HepG2 (cell line): Measurements from ENCODE around the gene MUL1. TPM values are rescaled to one million over a fixed set of nuclear protein-coding genes. Genes with fewer than 3 reads are reported as not detected.

Source experiments
- DBP ChIP-seq: sonication (generic); formaldehyde crosslinking; IDR thresholded peaks from 2 replicates; pipeline ENCODE4 v1.4.0; 2020; ENCODE audit warnings: missing genetic modification reagents; ENCODE audit errors: not compliant biosample characterization
- DZIP1 ChIP-seq: sonication (generic); formaldehyde crosslinking; IDR thresholded peaks from 2 replicates; pipeline ENCODE4 v1.5.0; 2020; ENCODE audit warnings: mild to moderate bottlenecking, missing genetic modification reagents
- ETV6 ChIP-seq: sonication (generic); formaldehyde crosslinking; conservative IDR thresholded peaks from 2 replicates; pipeline ENCODE4 v1.4.0; 2020; ENCODE audit warnings: missing genetic modification reagents
- KDM1A ChIP-seq: IDR thresholded peaks from 2 replicates; pipeline ENCODE4 v1.6.1; 2016; ENCODE audit warnings: missing compliant biosample characterization
- MIXL1 ChIP-seq: IDR thresholded peaks from 2 replicates; pipeline ENCODE4 v1.6.1; 2016
- NKX3-1 ChIP-seq: sonication (generic); formaldehyde crosslinking; IDR thresholded peaks from 2 replicates; pipeline ENCODE4 v1.5.0; 2020; ENCODE audit warnings: missing genetic modification reagents
- NR2F2 ChIP-seq: IDR thresholded peaks from 2 replicates; pipeline ENCODE4 v1.6.1; 2012; ENCODE audit warnings: low read depth, inconsistent platforms, borderline replicate concordance
- RFXANK ChIP-seq: IDR thresholded peaks from 2 replicates; pipeline ENCODE4 v1.6.1; 2016
- SMAD3 ChIP-seq: sonication (generic); formaldehyde crosslinking; IDR thresholded peaks from 2 replicates; pipeline ENCODE4 v1.4.0; 2020; ENCODE audit warnings: missing genetic modification reagents
- SRSF1 ChIP-seq: fragments of 200-400 bp; formaldehyde crosslinking; optimal IDR thresholded peaks from 2 replicates; pipeline ENCODE3; 2017; ENCODE audit warnings: mild to moderate bottlenecking, low read depth, low read length, moderate library complexity
- TSC22D2 ChIP-seq: sonication (generic); formaldehyde crosslinking; IDR thresholded peaks from 2 replicates; pipeline ENCODE4 v1.5.1; 2020; ENCODE audit warnings: missing genetic modification reagents, mild to moderate bottlenecking, borderline replicate concordance
- XRCC5 ChIP-seq: fragments of 200-400 bp; formaldehyde crosslinking; optimal IDR thresholded peaks from 2 replicates; pipeline ENCODE3; 2017; ENCODE audit warnings: mild to moderate bottlenecking, low read length
- ZNF253 ChIP-seq: sonication (generic); formaldehyde crosslinking; IDR thresholded peaks from 2 replicates; pipeline ENCODE4 v1.8.0; 2022; ENCODE audit warnings: mild to moderate bottlenecking, missing genetic modification reagents, borderline replicate concordance
- ZNF317 ChIP-seq: sonication (generic); formaldehyde crosslinking; IDR thresholded peaks from 2 replicates; pipeline ENCODE4 v1.5.0; 2020; ENCODE audit warnings: mild to moderate bottlenecking, missing genetic modification reagents
- ZNF407 ChIP-seq: sonication (generic); formaldehyde crosslinking; IDR thresholded peaks from one replicate; pipeline ENCODE4 v1.5.1; 2020; ENCODE audit warnings: mild to moderate bottlenecking, missing genetic modification reagents; ENCODE audit errors: not compliant biosample characterization
- ZNF546 ChIP-seq: sonication (generic); formaldehyde crosslinking; conservative IDR thresholded peaks from 2 replicates; pipeline ENCODE4 v1.8.1; 2023; ENCODE audit warnings: mild to moderate bottlenecking, missing genetic modification reagents
- ZNF563 ChIP-seq: sonication (generic); formaldehyde crosslinking; IDR thresholded peaks from 2 replicates; pipeline ENCODE4 v1.8.0; 2022; ENCODE audit warnings: mild to moderate bottlenecking, moderate library complexity, missing genetic modification reagents
- polyA plus RNA-seq, 8 experiments: library from polyadenylated mRNA; depleted of rRNA in 3 of 8; stranded (reverse) in 7 of 8; unstranded in 1 of 8; fragments of >200 nt; fragmentation: Illumina TruSeq in 4 of 8; extraction: Trizol in 4 of 8; gene quantifications; 2 replicates each; pipeline versions ENCODE4 v1.2.1 to v1.2.3, GENCODE V29; 2011 to 2016; ENCODE audit warnings: low read depth in 4 of 8, missing spikeins in 1 of 8, mixed read lengths in 1 of 8; ENCODE audit not compliant: insufficient read depth in 1 of 8
- total RNA-seq, 5 experiments: library from RNA; depleted of rRNA; stranded (reverse); fragments of >200 nt; fragmentation: Illumina TruSeq; extraction: Trizol; gene quantifications; 2 replicates each; pipeline ENCODE4 v1.2.3, GENCODE V29; 2016; ENCODE audit warnings: low read depth in 1 of 5

The MUL1 gene
- total and polyA plus RNA-seq, 2 of the 13 experiments (the other 11 are each of a cell fraction or from before 2014, with no cell fraction given), result 21.5 to 26.5 TPM

DNA sequence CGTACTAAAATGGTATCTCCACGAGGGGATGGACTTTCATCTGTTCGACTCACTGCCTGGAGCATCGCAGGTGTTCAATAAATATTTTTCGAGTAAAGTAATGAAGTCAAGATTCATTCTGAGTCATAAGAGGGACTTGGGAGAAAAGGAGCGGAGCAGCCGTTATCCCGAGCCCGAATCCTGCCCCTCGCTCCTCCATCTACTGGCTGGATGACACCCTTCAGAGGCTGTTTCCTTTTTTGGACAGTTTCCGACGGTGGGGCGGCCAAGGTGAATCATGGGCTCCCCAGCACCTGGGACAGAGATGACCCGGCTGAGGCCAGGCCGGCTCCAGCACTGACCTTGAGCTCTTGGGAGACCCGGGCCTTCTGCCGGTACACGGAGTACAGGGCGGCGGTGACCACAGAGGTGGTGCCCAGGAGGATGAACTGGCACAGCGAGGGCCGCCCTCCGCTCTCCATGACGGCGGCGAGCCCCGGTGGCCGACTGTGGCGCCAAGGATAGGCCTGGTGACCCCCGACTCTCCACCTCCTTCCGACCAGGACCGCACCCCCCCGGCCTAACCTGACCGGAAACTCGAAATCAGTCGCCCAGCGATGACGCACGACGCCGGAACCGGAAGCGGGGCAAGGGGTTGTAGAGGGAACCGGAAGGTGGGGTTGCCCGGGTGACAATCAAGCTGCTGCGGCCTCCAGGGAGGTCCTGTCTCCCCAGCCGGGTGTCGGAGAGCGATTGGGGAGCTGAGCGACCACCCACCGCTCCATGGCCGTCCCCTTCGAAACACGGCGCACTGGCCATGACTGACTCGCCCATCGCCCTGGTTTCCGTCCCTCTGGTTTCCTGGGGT is at the start of gene MUL1 (continued):
- TF ChIP-seq ZNF563 (CRISPR knock-in tag) (peak; percentile 78; the same call in 1 of the 2 replicates), MIXL1 (CRISPR knock-in tag) (peak; percentile 39; the same call in 1 of the 2 replicates), XRCC5 (peak; percentile 72), ZNF407 (CRISPR knock-in tag) (peak; percentile 79), ETV6 (0 out of 2 replicates have a peak, but pooled peaks have one; percentile 45), NR2F2 (no peak; the same call in 1 of the 2 replicates), TSC22D2 (CRISPR knock-in tag) (peak; percentile 52; the same call in 1 of the 2 replicates), ZNF253 (CRISPR knock-in tag) (no peak; the same call in 1 of the 2 replicates), DBP (CRISPR knock-in tag) (no peak), DZIP1 (CRISPR knock-in tag) (no peak), SMAD3 (CRISPR knock-in tag) (peak; percentile 20; the same call in 1 of the 2 replicates), KDM1A (CRISPR knock-in tag) (no peak), ZNF317 (CRISPR knock-in tag) (peak; percentile 44; the same call in 1 of the 2 replicates), SRSF1 (peak; percentile 66), RFXANK (CRISPR knock-in tag) (no peak), ZNF546 (CRISPR knock-in tag) (no peak), NKX3-1 (CRISPR knock-in tag) (no peak)
